Activated naive CD4-positive, alpha-beta T cell treated with anti-CD3 and anti-CD28 coated beads for 36 hours (primary cell): ENCODE results near the gene USP16. TPM values are rescaled to one million over a fixed set of nuclear protein-coding genes. Genes with fewer than 3 reads are reported as not detected.
"Not testable (repeated sequence)": the region's sequence is repeated elsewhere in the genome, so short reads cannot be mapped to it uniquely, and the experiment has no call there.

ENCODE experiments used
- CTCF ChIA-PET: fragments of 350-600 bp; sonication (Branson Sonifier 250); formaldehyde crosslinking; loops from one replicate; lab custom pipeline; 2021; ENCODE audit warnings: antibody characterized with exemption; lab: Charles Lee
- DNase-seq: peaks from one replicate; pipeline ENCODE4 v3.0.0-alpha.2; 2020
- H3K27ac Mint-ChIP-seq: one replicate; pipeline ENCODE4 v1.8.0; 2021; ENCODE audit warnings: mild to moderate bottlenecking, mixed read lengths
- H3K27me3 Mint-ChIP-seq: one replicate; pipeline ENCODE4 v1.8.0; 2021; ENCODE audit warnings: low read depth, mixed read lengths
- H3K36me3 Mint-ChIP-seq: one replicate; pipeline ENCODE4 v1.8.0; 2021; ENCODE audit warnings: low read depth, mixed read lengths
- H3K4me1 Mint-ChIP-seq: one replicate; pipeline ENCODE4 v1.8.0; 2021; ENCODE audit warnings: low read depth, mixed read lengths
- H3K4me3 Mint-ChIP-seq: one replicate; pipeline ENCODE4 v1.8.0; 2021; ENCODE audit warnings: mild to moderate bottlenecking, moderate library complexity, mixed read lengths
- H3K9me3 Mint-ChIP-seq: one replicate; pipeline ENCODE4 v1.8.0; 2021; ENCODE audit warnings: mixed read lengths
- intact Hi-C: fragments of 100-400 bp; cut with micrococcal nuclease; formaldehyde crosslinking; loops from one replicate; pipeline ENCODE4 v1.15.1; 2023
- total RNA-seq, 2 experiments: library from RNA; stranded (reverse); gene quantifications; one replicate each; pipeline ENCODE4 v1.2.3, GENCODE V29; 2021

Gene USP16
- total RNA-seq, result 10 to 100 TPM; 36.1 to 36.7 TPM

- Mint-ChIP-seq H3K4me1 (peaks cover 42% of the 10 kb centered on the region), H3K36me3 (peaks cover 12% of the 10 kb centered on the region), H3K9me3 (no peaks in the 10 kb centered on the region), H3K27me3 (no peaks in the 10 kb centered on the region), H3K27ac (peak within 1 kb of the TSS; percentile 98), H3K4me3 (peak within 1 kb of the TSS; percentile 88)
- CTCF ChIA-PET, result interaction anchor here (0.8 to 2.8 kb wide), 4 partner anchors 22 to 49 kb away, joined by 3 to 8 read pairs (median 3); partner anchors contain the start of gene CCT8
- intact Hi-C loops, result loop anchor here (1.0 to 5.0 kb wide), 9 partner anchors 22 to 413 kb away; partner anchors contain the start of gene CCT8
- peak; percentile 95 for DNase-seq
Observed at GRCh38 chr21:29024474-29025327, at the start of gene USP16. USP16 (plus strand) TSS chr21:29024668; CDS start chr21:29027914, 3,246 bp downstream.

GRCh38 chr21:28975397-28975796 lies 49.1 kb upstream of the USP16 start:
- intact Hi-C loops, result no loop called here
- peaks cover 31% of the 10 kb centered on the region for H3K36me3 Mint-ChIP-seq
- DNase-seq, result no peak
- H3K27me3 Mint-ChIP-seq, result no peaks in the 10 kb centered on the region
- H3K4me3 Mint-ChIP-seq, result no peak overlapping the region
- peaks cover 6% of the 10 kb centered on the region for H3K4me1 Mint-ChIP-seq
- peak overlapping the region; percentile 6 for H3K27ac Mint-ChIP-seq
- CTCF ChIA-PET, result interaction anchor here (0.6 to 0.9 kb wide), 4 partner anchors 10 to 485 kb away, joined by 3 to 6 read pairs (median 4); no protein-coding TSS in a partner anchor
- H3K9me3 Mint-ChIP-seq, result no peaks in the 10 kb centered on the region

- Mint-ChIP-seq H3K36me3 (peaks cover 34% of the 10 kb centered on the region), H3K27me3 (no peaks in the 10 kb centered on the region), H3K4me3 (no peak overlapping the region), H3K27ac (no peak overlapping the region), H3K4me1 (peaks cover 8% of the 10 kb centered on the region), H3K9me3 (no peaks in the 10 kb centered on the region)
- no peak for DNase-seq
- intact Hi-C loops, result no loop called here
- CTCF ChIA-PET, result interaction anchor here (0.6 kb wide), 1 partner anchor 339 kb away, joined by 3 read pairs; no protein-coding TSS in a partner anchor
Observed at GRCh38 chr21:28979092-28979491, 45.4 kb upstream of the USP16 start.

- H3K4me3 Mint-ChIP-seq, result no peak overlapping the region
- CTCF ChIA-PET, result no interaction called here
- no peaks in the 10 kb centered on the region for H3K27me3 Mint-ChIP-seq
- no peak for DNase-seq
- intact Hi-C loops, result no loop called here
- H3K27ac Mint-ChIP-seq, result no peak overlapping the region
- H3K36me3 Mint-ChIP-seq, result peaks cover 26% of the 10 kb centered on the region
- peaks cover 7% of the 10 kb centered on the region for H3K4me1 Mint-ChIP-seq
- no peaks in the 10 kb centered on the region for H3K9me3 Mint-ChIP-seq
Observed at GRCh38 chr21:28982637-28983036, 41.8 kb upstream of the USP16 start.

- Mint-ChIP-seq H3K36me3 (peaks cover 22% of the 10 kb centered on the region), H3K9me3 (no peaks in the 10 kb centered on the region), H3K27me3 (no peaks in the 10 kb centered on the region), H3K27ac (no peak overlapping the region), H3K4me1 (peaks cover 38% of the 10 kb centered on the region), H3K4me3 (no peak overlapping the region)
- intact Hi-C loops, result no loop called here
- DNase-seq, result no peak
- CTCF ChIA-PET, result interaction anchor here (0.6 kb wide), 1 partner anchor 33 kb away, joined by 3 read pairs; no protein-coding TSS in a partner anchor
Observed at GRCh38 chr21:28986677-28987076, 37.8 kb upstream of the USP16 start.

- H3K27me3 Mint-ChIP-seq, CTCF ChIA-PET, H3K4me3 Mint-ChIP-seq, H3K9me3 Mint-ChIP-seq: not testable (repeated sequence)
- Mint-ChIP-seq H3K4me1 (peaks cover 48% of the 10 kb centered on the region), H3K27ac (peak overlapping the region; percentile 69), H3K36me3 (peaks cover 18% of the 10 kb centered on the region)
- peak; percentile 35 for DNase-seq
- intact Hi-C loops, result loop anchor here (2.0 kb wide), 1 partner anchor 15 kb away; no protein-coding TSS in a partner anchor
Observed at GRCh38 chr21:28988146-28988545, 36.3 kb upstream of the USP16 start.

GRCh38 chr21:28991861-28992525 lies 32.5 kb upstream of the USP16 start:
- no peak for DNase-seq
- intact Hi-C loops, result loop anchor here (5.0 kb wide), 1 partner anchor 240 kb away; no protein-coding TSS in a partner anchor
- H3K4me1 Mint-ChIP-seq, result peaks cover 55% of the 10 kb centered on the region
- CTCF ChIA-PET, result no interaction called here
- H3K27ac Mint-ChIP-seq, result peak overlapping the region; percentile 97
- H3K9me3 Mint-ChIP-seq, result no peaks in the 10 kb centered on the region
- H3K4me3 Mint-ChIP-seq, result peak overlapping the region; percentile 99
- peaks cover 9% of the 10 kb centered on the region for H3K36me3 Mint-ChIP-seq
- H3K27me3 Mint-ChIP-seq, result no peaks in the 10 kb centered on the region

GRCh38 chr21:28992526-28993292 lies 31.8 kb upstream of the USP16 start, which contains the start of gene LTN1:
LTN1 (minus strand) TSS chr21:28992877; CDS start chr21:28992805, 72 bp downstream.
- intact Hi-C loops, result loop anchor here (1.0 to 5.0 kb wide), 8 partner anchors 10 to 457 kb away; partner anchors contain the start of genes BACH1, CCT8 and USP16
- DNase-seq, result peak; percentile 100
- H3K4me3 Mint-ChIP-seq, result peak within 1 kb of the TSS; percentile 99
- peaks cover 9% of the 10 kb centered on the region for H3K36me3 Mint-ChIP-seq
- no peaks in the 10 kb centered on the region for H3K9me3 Mint-ChIP-seq
- peaks cover 51% of the 10 kb centered on the region for H3K4me1 Mint-ChIP-seq
- CTCF ChIA-PET, result interaction anchor here (0.6 to 1.1 kb wide), 2 partner anchors 26 to 177 kb away, joined by 3 to 4 read pairs; no protein-coding TSS in a partner anchor
- peak within 1 kb of the TSS; percentile 97 for H3K27ac Mint-ChIP-seq
- no peaks in the 10 kb centered on the region for H3K27me3 Mint-ChIP-seq

GRCh38 chr21:28993293-28993629 lies 31.2 kb upstream of the USP16 start:
- peaks cover 48% of the 10 kb centered on the region for H3K4me1 Mint-ChIP-seq
- H3K27ac Mint-ChIP-seq, result peak overlapping the region; percentile 97
- H3K36me3 Mint-ChIP-seq, result peaks cover 9% of the 10 kb centered on the region
- peak overlapping the region; percentile 99 for H3K4me3 Mint-ChIP-seq
- DNase-seq, result no peak
- intact Hi-C loops, result loop anchor here (1.0 to 5.0 kb wide), 8 partner anchors 9 to 456 kb away; partner anchors contain the start of genes BACH1, CCT8 and USP16
- H3K27me3 Mint-ChIP-seq, result no peaks in the 10 kb centered on the region
- CTCF ChIA-PET, result interaction anchor here (0.6 to 1.1 kb wide), 3 partner anchors 25 to 178 kb away, joined by 3 to 4 read pairs (median 3); no protein-coding TSS in a partner anchor
- no peaks in the 10 kb centered on the region for H3K9me3 Mint-ChIP-seq

GRCh38 chr21:29002442-29003144 lies 21.9 kb upstream of the USP16 start:
- peaks cover 8% of the 10 kb centered on the region for H3K36me3 Mint-ChIP-seq
- H3K27ac Mint-ChIP-seq, result peak overlapping the region; percentile 95
- H3K4me3 Mint-ChIP-seq, result peak overlapping the region; percentile 89
- intact Hi-C loops, result loop anchor here (1.0 to 2.0 kb wide), 7 partner anchors 9 to 231 kb away; partner anchors contain the start of genes CCT8, RWDD2B and USP16
- H3K4me1 Mint-ChIP-seq, result peaks cover 6% of the 10 kb centered on the region
- H3K27me3 Mint-ChIP-seq, result no peaks in the 10 kb centered on the region
- CTCF ChIA-PET, result interaction anchor here (0.7 to 1.2 kb wide), 3 partner anchors 17 to 74 kb away, joined by 3 to 8 read pairs (median 3); partner anchors contain the start of genes RWDD2B and USP16
- DNase-seq, result peak; percentile 96
- no peaks in the 10 kb centered on the region for H3K9me3 Mint-ChIP-seq

GRCh38 chr21:29005696-29006095 lies 18.8 kb upstream of the USP16 start:
- H3K27me3 Mint-ChIP-seq, result no peaks in the 10 kb centered on the region
- CTCF ChIA-PET, result no interaction called here
- intact Hi-C loops, result no loop called here
- no peak overlapping the region for H3K27ac Mint-ChIP-seq
- DNase-seq, result no peak
- H3K4me3 Mint-ChIP-seq, result no peak overlapping the region
- H3K4me1 Mint-ChIP-seq, result peaks cover 6% of the 10 kb centered on the region
- H3K9me3 Mint-ChIP-seq, result no peaks in the 10 kb centered on the region
- peaks cover 9% of the 10 kb centered on the region for H3K36me3 Mint-ChIP-seq
